B cell (primary cell): ENCODE measurements around the gene IFTAP. TPM values are rescaled to one million over a fixed set of nuclear protein-coding genes. Genes with fewer than 3 reads are reported as not detected.

ENCODE experiments used
- ATAC-seq: fragments of 200-7000 bp; cut with Tn5 transposase; one replicate; pipeline ENCODE4 v1.10.0; 2021; ENCODE audit warnings: low read depth, mild to moderate bottlenecking, moderate number of reproducible peaks, moderate library complexity
- CTCF ChIA-PET: fragments of 350-600 bp; sonication (Branson Sonifier 250); formaldehyde crosslinking; loops from one replicate; lab custom pipeline; 2021; ENCODE audit warnings: antibody characterized with exemption, inconsistent platforms; lab: Charles Lee
- POLR2A ChIA-PET: fragments of 350-600 bp; sonication (Branson Sonifier 250); formaldehyde crosslinking; loops from one replicate; lab custom pipeline; 2021; ENCODE audit warnings: antibody characterized with exemption; lab: Charles Lee
- DNase-seq: peaks from one replicate; pipeline ENCODE4 v3.0.0; 2013
- H2AFZ ChIP-seq: 2 replicates; pipeline ENCODE4 v1.6.1; 2012; ENCODE audit warnings: mild to moderate bottlenecking, low read depth, low read length; ENCODE audit not compliant: insufficient read depth, poor library complexity, severe bottlenecking
- H3K27ac ChIP-seq, 2 donors: 1 replicate in 1 of 2; 2 replicates in 1 of 2; pipeline ENCODE4 v1.5.1; 2012 to 2013; ENCODE audit warnings: low read length in 2 of 2, mild to moderate bottlenecking in 2 of 2, moderate library complexity in 1 of 2
- H3K27me3 ChIP-seq, 4 experiments: fragments of 200-600 bp in 1 of 4; sonication (generic) in 1 of 4; replicated peaks in 1 of 4; 1 replicate in 2 of 4; 2 replicates in 2 of 4; pipeline versions ENCODE4 v1.6.1 to v1.7.0; 2013 to 2016; ENCODE audit warnings: low read length in 3 of 4, mild to moderate bottlenecking in 2 of 4, mixed read lengths in 1 of 4, moderate library complexity in 1 of 4; ENCODE audit not compliant: insufficient read depth in 4 of 4, control insufficient read depth in 3 of 4; ENCODE audit errors: control extremely low read depth in 1 of 4
- H3K36me3 ChIP-seq, 2 experiments: replicated peaks in 1 of 2; 1 replicate in 1 of 2; 2 replicates in 1 of 2; pipeline versions ENCODE4 v1.6.1 to v1.7.1; 2013; ENCODE audit warnings: low read length in 1 of 2; ENCODE audit not compliant: insufficient read depth in 2 of 2, control insufficient read depth in 1 of 2; ENCODE audit errors: control extremely low read depth in 1 of 2, extremely low read depth in 1 of 2
- H3K4me1 ChIP-seq, 2 donors: fragments of 200-600 bp in 1 of 2; sonication (generic) in 1 of 2; 1 replicate in 1 of 2; 2 replicates in 1 of 2; pipeline versions ENCODE4 v1.5.1 to v1.6.1; 2013 to 2017; ENCODE audit warnings: low read length in 2 of 2; ENCODE audit not compliant: control insufficient read depth in 2 of 2, insufficient read depth in 2 of 2
- H3K4me2 ChIP-seq: replicated peaks from 2 replicates; pipeline ENCODE3; 2012; ENCODE audit warnings: mild to moderate bottlenecking, low read depth, low read length; ENCODE audit not compliant: poor library complexity, severe bottlenecking
- H3K4me3 ChIP-seq, 5 experiments: fragments of 200-600 bp in 1 of 5; sonication (generic) in 1 of 5; 1 replicate in 3 of 5; 2 replicates in 2 of 5; pipeline versions ENCODE4 v1.5.1 to v1.7.0; 2011 to 2016; ENCODE audit warnings: low read length in 4 of 5, mild to moderate bottlenecking in 4 of 5, low read depth in 2 of 5, control low read depth in 1 of 5, moderate library complexity in 1 of 5; ENCODE audit not compliant: insufficient read depth in 1 of 5; ENCODE audit errors: control extremely low read depth in 1 of 5, extremely low read depth in 1 of 5
- H3K79me2 ChIP-seq: fragments of 200-600 bp; sonication (generic); one replicate; pipeline ENCODE4 v1.6.0; 2016; ENCODE audit warnings: low read length; ENCODE audit not compliant: control insufficient read depth, insufficient read depth
- H3K9ac ChIP-seq: fragments of 200-600 bp; sonication (generic); 2 replicates; pipeline ENCODE4 v1.6.1; 2017; ENCODE audit warnings: mild to moderate bottlenecking, low read length, moderate library complexity
- H3K9me3 ChIP-seq, 3 donors: one replicate each; pipeline versions ENCODE4 v1.6.1 to v1.7.1; 2013; ENCODE audit warnings: low read length in 2 of 3; ENCODE audit not compliant: control insufficient read depth in 2 of 3, insufficient read depth in 1 of 3; ENCODE audit errors: control extremely low read depth in 1 of 3
- H4K20me1 ChIP-seq: 2 replicates; pipeline ENCODE4 v1.6.0; 2012; ENCODE audit warnings: mild to moderate bottlenecking, low read length; ENCODE audit not compliant: insufficient read depth, control insufficient read depth, poor library complexity, severe bottlenecking
- H3K27ac Mint-ChIP-seq: one replicate; pipeline ENCODE4 v1.8.0; 2021; ENCODE audit warnings: mixed read lengths
- H3K27me3 Mint-ChIP-seq: one replicate; pipeline ENCODE4 v1.8.0; 2021; ENCODE audit warnings: mixed read lengths
- H3K4me1 Mint-ChIP-seq: one replicate; pipeline ENCODE4 v1.8.0; 2021; ENCODE audit warnings: mixed read lengths
- H3K4me3 Mint-ChIP-seq: one replicate; pipeline ENCODE4 v1.8.0; 2021; ENCODE audit warnings: mixed read lengths
- H3K9me3 Mint-ChIP-seq: one replicate; pipeline ENCODE4 v1.8.0; 2022; ENCODE audit warnings: mixed read lengths; ENCODE audit not compliant: insufficient read depth
- EZH2 ChIP-seq: IDR thresholded peaks from 2 replicates; pipeline ENCODE4 v1.6.1; 2012; ENCODE audit warnings: borderline replicate concordance, low read depth, mild to moderate bottlenecking, moderate library complexity, low read length; ENCODE audit not compliant: insufficient read depth, poor library complexity, severe bottlenecking
- WGBS: methylation state at CpG from one replicate; pipeline ENCODE4 v1.1.5; 2013; ENCODE audit warnings: missing lambda C conversion rate; ENCODE audit not compliant: insufficient coverage; 5-methylcytosine and 5-hydroxymethylcytosine counted together
- intact Hi-C: fragments of 100-400 bp; cut with micrococcal nuclease; formaldehyde crosslinking; loops from one replicate; pipeline ENCODE4 v1.10.0; 2022
- polyA plus RNA-seq: library from polyadenylated mRNA; depleted of rRNA; stranded (reverse); fragments of >200 nt; gene quantifications from 2 replicates; pipeline ENCODE4 v1.2.3, GENCODE V29; 2012
- total RNA-seq, 2 donors: library from RNA; stranded (reverse); fragments of 120-200 nt in 1 of 2; gene quantifications; 1 replicate in 1 of 2; 2 replicates in 1 of 2; pipeline versions ENCODE4 v1.2.3 to v1.2.4, GENCODE V29; 2013 to 2022
- TF ChIP-seq, protein P1 (sequence below): fragments of 200-600 bp; IDR thresholded peaks from one replicate; pipeline ENCODE4 v1.8.0; 2022; ENCODE audit warnings: antibody characterized with exemption, mild to moderate bottlenecking

IFTAP gene
- total and polyA plus RNA-seq, 2 donors (not counting 1 experiment from before 2014, with no cell fraction given): 0.31 TPM; not detected in 1

- Histone ChIP-seq H3K36me3 (no peaks in the 10 kb centered on the region), H2AFZ (no peak overlapping the region), H3K27ac (no peak overlapping the region), H3K4me3 (no peak overlapping the region), H3K4me1 (no peaks in the 10 kb centered on the region), H4K20me1 (no peaks in the 10 kb centered on the region), H3K9ac (no peak overlapping the region), H3K9me3 (no peaks in the 10 kb centered on the region), H3K4me2 (no peak overlapping the region), H3K27me3 (peaks cover 1 to 37% (median 6%) of the 10 kb centered on the region in 4 experiments), H3K79me2 (no peaks in the 10 kb centered on the region)
- DNase-seq: no peak
- no peak for ATAC-seq
- intact Hi-C loops: no loop called here
- TF ChIP-seq, protein P1, sequence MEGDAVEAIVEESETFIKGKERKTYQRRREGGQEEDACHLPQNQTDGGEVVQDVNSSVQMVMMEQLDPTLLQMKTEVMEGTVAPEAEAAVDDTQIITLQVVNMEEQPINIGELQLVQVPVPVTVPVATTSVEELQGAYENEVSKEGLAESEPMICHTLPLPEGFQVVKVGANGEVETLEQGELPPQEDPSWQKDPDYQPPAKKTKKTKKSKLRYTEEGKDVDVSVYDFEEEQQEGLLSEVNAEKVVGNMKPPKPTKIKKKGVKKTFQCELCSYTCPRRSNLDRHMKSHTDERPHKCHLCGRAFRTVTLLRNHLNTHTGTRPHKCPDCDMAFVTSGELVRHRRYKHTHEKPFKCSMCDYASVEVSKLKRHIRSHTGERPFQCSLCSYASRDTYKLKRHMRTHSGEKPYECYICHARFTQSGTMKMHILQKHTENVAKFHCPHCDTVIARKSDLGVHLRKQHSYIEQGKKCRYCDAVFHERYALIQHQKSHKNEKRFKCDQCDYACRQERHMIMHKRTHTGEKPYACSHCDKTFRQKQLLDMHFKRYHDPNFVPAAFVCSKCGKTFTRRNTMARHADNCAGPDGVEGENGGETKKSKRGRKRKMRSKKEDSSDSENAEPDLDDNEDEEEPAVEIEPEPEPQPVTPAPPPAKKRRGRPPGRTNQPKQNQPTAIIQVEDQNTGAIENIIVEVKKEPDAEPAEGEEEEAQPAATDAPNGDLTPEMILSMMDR: no peak
- TF ChIP-seq EZH2: no peak
- POLR2A ChIA-PET: no interaction called here
- CTCF ChIA-PET: no interaction called here
- Mint-ChIP-seq H3K9me3 (no peaks in the 10 kb centered on the region), H3K4me1 (no peaks in the 10 kb centered on the region), H3K27ac (no peak overlapping the region), H3K4me3 (no peak overlapping the region), H3K27me3 (peaks cover 62% of the 10 kb centered on the region)
- 85% methylated on average over 2 of the region's 6 CpGs for WGBS
These were observed 11.2 kb downstream of the IFTAP start for GRCh38 chr11:36605221-36606216.
